ENCODE measurements around the gene IGF2BP2. TPM values are rescaled to one million over a fixed set of nuclear protein-coding genes. Genes with fewer than 3 reads are reported as not detected.
"Not testable (repeated sequence)": the region's sequence is repeated elsewhere in the genome, so short reads cannot be mapped to it uniquely, and the experiment has no call there.

Gene IGF2BP2
- total RNA-seq, 1 donor from 2014 or later: 9.8 TPM

DNA sequence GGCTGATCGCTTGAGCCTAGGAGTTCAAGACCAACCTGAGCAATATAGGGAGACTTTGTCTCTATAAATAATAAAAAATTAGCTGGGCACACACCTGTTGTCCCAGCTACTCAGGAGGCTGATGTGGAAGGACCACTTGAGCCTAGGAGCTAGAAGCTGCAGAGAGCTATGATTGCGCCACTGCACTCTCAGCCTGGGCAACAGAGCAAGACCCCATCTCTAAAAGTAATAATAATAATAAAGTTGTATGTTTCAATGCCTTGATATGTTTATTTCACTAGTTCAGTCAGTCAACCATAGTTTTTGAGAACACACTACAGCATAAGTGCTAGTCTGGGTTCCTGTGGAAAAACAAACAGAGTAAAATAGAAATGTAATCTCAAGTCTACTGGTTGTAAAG is 36.5 kb downstream of the IGF2BP2 start:
- Histone ChIP-seq H3K9me3 (no peaks in the 10 kb centered on the region), H3K4me1 (no peaks in the 10 kb centered on the region), H3K27me3 (no peaks in the 10 kb centered on the region), H3K36me3 (no peaks in the 10 kb centered on the region), H3K27ac (no peak overlapping the region), H3K4me3 (no peak overlapping the region)
- TF ChIP-seq, protein P1, sequence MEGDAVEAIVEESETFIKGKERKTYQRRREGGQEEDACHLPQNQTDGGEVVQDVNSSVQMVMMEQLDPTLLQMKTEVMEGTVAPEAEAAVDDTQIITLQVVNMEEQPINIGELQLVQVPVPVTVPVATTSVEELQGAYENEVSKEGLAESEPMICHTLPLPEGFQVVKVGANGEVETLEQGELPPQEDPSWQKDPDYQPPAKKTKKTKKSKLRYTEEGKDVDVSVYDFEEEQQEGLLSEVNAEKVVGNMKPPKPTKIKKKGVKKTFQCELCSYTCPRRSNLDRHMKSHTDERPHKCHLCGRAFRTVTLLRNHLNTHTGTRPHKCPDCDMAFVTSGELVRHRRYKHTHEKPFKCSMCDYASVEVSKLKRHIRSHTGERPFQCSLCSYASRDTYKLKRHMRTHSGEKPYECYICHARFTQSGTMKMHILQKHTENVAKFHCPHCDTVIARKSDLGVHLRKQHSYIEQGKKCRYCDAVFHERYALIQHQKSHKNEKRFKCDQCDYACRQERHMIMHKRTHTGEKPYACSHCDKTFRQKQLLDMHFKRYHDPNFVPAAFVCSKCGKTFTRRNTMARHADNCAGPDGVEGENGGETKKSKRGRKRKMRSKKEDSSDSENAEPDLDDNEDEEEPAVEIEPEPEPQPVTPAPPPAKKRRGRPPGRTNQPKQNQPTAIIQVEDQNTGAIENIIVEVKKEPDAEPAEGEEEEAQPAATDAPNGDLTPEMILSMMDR (IDR thresholded peaks at IDR 0.05): no peak
- TF ChIP-seq POLR2AphosphoS5 (IDR thresholded peaks at IDR 0.05; ENCODE audit: insufficient read depth in 1 of 2, low read depth in 1 of 2) (no peak), POLR2A (IDR thresholded peaks at IDR 0.05) (no peak)
- DNase-seq (ENCODE audit: extremely low spot score in 2 of 2): no peak
- intact Hi-C loops (cut with DNase I): no loop called here

DNA sequence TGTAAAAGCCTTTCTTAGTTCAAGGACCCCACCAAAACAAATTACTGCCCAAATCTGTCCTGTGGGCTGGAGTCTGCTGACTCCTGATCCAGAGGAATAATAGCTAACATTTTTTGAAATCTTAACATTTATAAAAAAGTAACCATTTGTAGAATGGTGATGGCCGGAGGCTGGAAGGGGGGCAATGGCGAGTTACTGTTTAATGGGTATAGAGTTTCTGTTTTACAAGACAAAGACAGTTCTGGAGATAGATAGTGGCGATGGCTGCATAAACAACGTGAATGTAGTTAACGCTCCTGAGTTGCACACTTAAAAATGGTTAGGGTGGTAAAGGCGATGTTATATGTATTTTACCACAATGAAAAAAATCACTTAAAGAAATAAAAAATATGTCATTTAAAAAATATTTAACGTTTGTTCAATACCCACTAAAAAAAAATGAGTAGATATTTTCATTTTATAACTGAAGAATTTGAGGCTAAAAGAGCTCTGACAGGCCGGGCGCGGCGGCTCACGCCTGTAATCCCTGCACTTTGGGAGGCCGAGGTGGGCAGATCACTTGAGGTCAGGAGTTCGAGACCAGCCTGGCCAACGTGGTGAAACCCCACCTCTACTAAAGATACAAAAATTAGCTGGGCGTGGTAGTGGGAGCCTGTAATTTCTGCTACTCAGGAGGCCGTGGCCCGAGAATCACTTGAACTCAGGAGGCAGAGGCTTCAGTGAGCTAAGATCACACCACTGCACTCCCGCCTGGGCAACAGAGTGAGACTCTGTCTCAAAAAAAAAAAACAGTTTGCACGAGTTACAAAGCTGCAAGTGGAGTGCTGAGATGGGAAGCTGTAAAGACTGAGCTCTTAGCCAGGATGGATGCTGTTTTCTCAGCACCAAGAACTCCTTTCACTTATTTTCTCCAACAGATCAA is 37.6 kb downstream of the IGF2BP2 start:
- H3K9me3 ChIP-seq: no peaks in the 10 kb centered on the region
- H3K36me3 ChIP-seq: no peaks in the 10 kb centered on the region
- no peaks in the 10 kb centered on the region for H3K4me1 ChIP-seq
- DNase-seq (ENCODE audit: extremely low spot score in 2 of 2): no peak
- no peaks in the 10 kb centered on the region for H3K27me3 ChIP-seq
- H3K27ac ChIP-seq: no peak overlapping the region
- intact Hi-C loops (cut with DNase I): no loop called here
- TF ChIP-seq POLR2A (IDR thresholded peaks at IDR 0.05) (no peak), POLR2AphosphoS5 (IDR thresholded peaks at IDR 0.05; ENCODE audit: insufficient read depth in 1 of 2, low read depth in 1 of 2) (no peak)
- TF ChIP-seq, protein P1 (IDR thresholded peaks at IDR 0.05): no peak
- no peak overlapping the region for H3K4me3 ChIP-seq

DNA sequence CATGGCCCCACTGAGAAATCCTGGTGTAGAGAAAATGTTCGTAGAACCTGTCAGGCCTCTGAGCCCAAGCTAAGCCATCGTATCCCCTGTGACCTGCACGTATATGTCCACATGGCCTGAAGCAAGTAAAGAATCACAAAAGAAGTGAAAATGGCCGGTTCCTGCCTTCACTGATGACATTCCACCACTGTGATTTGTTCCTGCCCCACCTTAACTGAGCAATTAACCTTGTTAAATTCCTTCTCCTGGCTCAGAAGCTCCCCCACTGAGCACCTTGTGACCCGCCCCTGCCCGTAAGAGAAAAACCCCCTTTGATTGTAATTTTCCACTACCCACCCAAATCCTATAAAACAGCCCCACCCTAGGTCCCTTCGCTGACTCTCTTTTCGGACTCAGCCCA is 38.6 kb downstream of the IGF2BP2 start:
- H3K27me3 ChIP-seq; intact Hi-C loops (cut with DNase I); H3K9me3 ChIP-seq; DNase-seq (ENCODE audit: extremely low spot score in 2 of 2); H3K4me3 ChIP-seq; H3K27ac ChIP-seq; H3K4me1 ChIP-seq; H3K36me3 ChIP-seq: not testable (repeated sequence)

DNA sequence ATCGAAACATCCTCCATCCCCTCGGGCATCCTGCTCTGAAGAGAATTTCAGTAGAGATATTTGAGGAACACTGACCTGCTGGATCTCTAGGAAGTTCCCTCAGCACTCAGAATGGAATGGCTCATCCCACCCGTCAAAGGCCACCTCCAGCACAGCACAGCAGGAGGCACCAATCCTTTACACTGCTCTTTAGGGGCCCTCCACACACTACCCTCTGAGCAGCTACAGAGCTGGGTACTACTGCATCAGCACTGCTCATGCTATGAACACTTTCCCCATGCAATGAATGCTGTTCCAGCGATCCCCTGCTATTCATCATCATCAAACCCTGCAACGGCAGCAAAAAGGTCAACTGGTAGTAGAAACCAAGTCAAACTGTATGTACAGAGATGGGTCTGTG is 40.5 kb downstream of the IGF2BP2 start:
- Histone ChIP-seq H3K27ac (no peak overlapping the region), H3K4me1 (no peaks in the 10 kb centered on the region)
- intact Hi-C loops (cut with DNase I): no loop called here

DNA sequence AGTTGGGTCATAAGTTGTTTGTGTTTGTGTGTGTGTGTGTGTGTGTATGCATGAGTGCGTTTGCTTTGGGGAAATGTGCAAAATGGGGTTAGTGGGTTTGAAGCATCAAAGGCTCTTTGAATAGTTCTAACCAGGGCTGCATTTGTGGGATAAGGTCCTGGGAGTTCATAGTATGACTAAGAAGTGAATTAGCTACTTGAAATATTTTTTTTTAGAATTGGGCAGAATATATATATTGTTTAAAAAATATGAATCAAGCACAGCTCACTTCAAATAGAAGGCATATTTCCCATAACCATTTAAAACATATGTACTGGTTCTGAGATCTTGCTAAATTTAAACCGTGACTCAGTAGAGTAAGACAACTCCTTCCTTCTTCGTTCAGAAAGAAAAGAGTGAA is 43.1 kb downstream of the IGF2BP2 start:
- H3K9me3 ChIP-seq: no peaks in the 10 kb centered on the region
- H3K36me3 ChIP-seq: no peaks in the 10 kb centered on the region
- TF ChIP-seq POLR2AphosphoS5 (IDR thresholded peaks at IDR 0.05; ENCODE audit: insufficient read depth in 1 of 2, low read depth in 1 of 2) (no peak), POLR2A (IDR thresholded peaks at IDR 0.05) (no peak)
- TF ChIP-seq, protein P1 (IDR thresholded peaks at IDR 0.05): no peak
- no peak overlapping the region for H3K27ac ChIP-seq
- DNase-seq (ENCODE audit: extremely low spot score in 2 of 2): no peak
- H3K4me1 ChIP-seq: no peaks in the 10 kb centered on the region
- H3K4me3 ChIP-seq: no peak overlapping the region
- intact Hi-C loops (cut with DNase I): no loop called here
- no peaks in the 10 kb centered on the region for H3K27me3 ChIP-seq

More for the DNA sequence above, 40.5 kb downstream of the IGF2BP2 start:
- Histone ChIP-seq H3K4me3 (no peak overlapping the region), H3K9me3 (no peaks in the 10 kb centered on the region), H3K36me3 (no peaks in the 10 kb centered on the region), H3K27me3 (no peaks in the 10 kb centered on the region)
- no peak for TF ChIP-seq POLR2A (IDR thresholded peaks at IDR 0.05)
- TF ChIP-seq, protein P1 (IDR thresholded peaks at IDR 0.05): no peak
- DNase-seq (ENCODE audit: extremely low spot score in 2 of 2): no peak
